Caco-2 (cell line): ENCODE data around the gene CLVS2. TPM values are rescaled to one million over a fixed set of nuclear protein-coding genes. Genes with fewer than 3 reads are reported as not detected.

Experiments
- BruUV-seq: library from RNA; stranded (reverse); fragments of 400-500 nt; replicated peaks from 2 replicates; lab custom pipeline; 2021; lab: Mats Ljungman, UMichigan
- CTCF ChIA-PET: fragments of 300-600 bp; sonication (Branson Sonifier 250); formaldehyde crosslinking; loops from one replicate; lab custom pipeline; 2022; ENCODE audit warnings: antibody characterized with exemption; lab: Charles Lee
- POLR2A ChIA-PET: fragments of 300-600 bp; sonication (Branson Sonifier 250); formaldehyde crosslinking; loops from one replicate; lab custom pipeline; 2022; ENCODE audit warnings: antibody characterized with exemption; lab: Charles Lee
- DNase-seq, 2 experiments: peaks; one replicate each; pipeline versions ENCODE4 v3.0.0 to v3.0.0-alpha.2; 2020 to 2022
- H3K27me3 ChIP-seq: replicated peaks from 2 replicates; pipeline ENCODE4 v1.6.0; 2011; ENCODE audit warnings: low read length; ENCODE audit not compliant: control insufficient read depth, insufficient read depth
- H3K36me3 ChIP-seq: 2 replicates; pipeline ENCODE4 v1.5.1; 2011; ENCODE audit warnings: low read length; ENCODE audit not compliant: control insufficient read depth, insufficient read depth
- H3K4me1 ChIP-seq: fragments of 250-450 bp; sonication (Bioruptor Pico); 2 replicates; pipeline ENCODE4 v1.5.1; 2020; ENCODE audit warnings: mild to moderate bottlenecking
- H3K4me3 ChIP-seq: 2 replicates; pipeline ENCODE4 v1.5.1; 2011; ENCODE audit warnings: low read depth, mild to moderate bottlenecking, control low read depth, low read length
- H3K9me3 ChIP-seq: fragments of 250-450 bp; sonication (Bioruptor Pico); 2 replicates; pipeline ENCODE4 v1.5.1; 2020; ENCODE audit warnings: mild to moderate bottlenecking, moderate library complexity
- H3K27ac Mint-ChIP-seq: one replicate; pipeline ENCODE4 v1.8.0; 2022; ENCODE audit warnings: mixed read lengths; ENCODE audit not compliant: unreplicated experiment
- H3K27me3 Mint-ChIP-seq: one replicate; pipeline ENCODE4 v1.8.0; 2022; ENCODE audit warnings: mixed read lengths; ENCODE audit not compliant: insufficient read depth, unreplicated experiment
- H3K36me3 Mint-ChIP-seq: one replicate; pipeline ENCODE4 v1.8.0; 2022; ENCODE audit warnings: mild to moderate bottlenecking, mixed read lengths; ENCODE audit not compliant: insufficient read depth, unreplicated experiment
- H3K4me1 Mint-ChIP-seq: one replicate; pipeline ENCODE4 v1.8.0; 2022; ENCODE audit warnings: low read depth, mixed read lengths; ENCODE audit not compliant: unreplicated experiment
- H3K4me3 Mint-ChIP-seq: one replicate; pipeline ENCODE4 v1.8.0; 2022; ENCODE audit warnings: mild to moderate bottlenecking, moderate library complexity, mixed read lengths; ENCODE audit not compliant: unreplicated experiment
- H3K9me3 Mint-ChIP-seq: one replicate; pipeline ENCODE4 v1.8.0; 2022; ENCODE audit warnings: mixed read lengths; ENCODE audit not compliant: unreplicated experiment
- CTCF ChIP-seq, 2 experiments: fragments of 200-600 bp in 1 of 2; IDR thresholded peaks; 1 replicate in 1 of 2; 2 replicates in 1 of 2; pipeline versions ENCODE4 v1.5.1 to v1.8.0; 2011 to 2022; ENCODE audit warnings: antibody characterized with exemption in 1 of 2, control low read depth in 1 of 2, inconsistent platforms in 1 of 2, low read depth in 1 of 2, low read length in 1 of 2, mild to moderate bottlenecking in 1 of 2, moderate library complexity in 1 of 2; ENCODE audit not compliant: insufficient read depth in 1 of 2, severe bottlenecking in 1 of 2, unreplicated experiment in 1 of 2
- intact Hi-C: fragments of 100-400 bp; cut with micrococcal nuclease; formaldehyde crosslinking; loops from one replicate; pipeline ENCODE4 v1.10.0; 2022; ENCODE audit not compliant: unreplicated experiment
- total RNA-seq: library from RNA; stranded (reverse); gene quantifications from 2 replicates; pipeline ENCODE4 v1.2.3, GENCODE V29; 2022

The CLVS2 gene
- total RNA-seq, 1 experiment from 2014 or later, result not detected

- Mint-ChIP-seq H3K27ac (no peak overlapping the region), H3K9me3 (no peaks in the 10 kb centered on the region), H3K27me3 (no peaks in the 10 kb centered on the region), H3K36me3 (no peaks in the 10 kb centered on the region), H3K4me3 (no peak overlapping the region), H3K4me1 (no peaks in the 10 kb centered on the region)
- no TSS peak for BruUV-seq
- intact Hi-C loops, result loop anchor here (1.0 to 5.0 kb wide), 2 partner anchors 87 to 224 kb away; no protein-coding TSS in a partner anchor
- Histone ChIP-seq H3K9me3 (no peaks in the 10 kb centered on the region), H3K27me3 (no peaks in the 10 kb centered on the region), H3K36me3 (no peaks in the 10 kb centered on the region), H3K4me3 (no peak overlapping the region), H3K4me1 (no peaks in the 10 kb centered on the region)
- no peak for DNase-seq
- ChIA-PET POLR2A (no interaction called here), CTCF (interaction anchor here (0.5 kb wide), 1 partner anchor 189 kb away, joined by 4 read pairs; no protein-coding TSS in a partner anchor)
- no peak for TF ChIP-seq CTCF (IDR thresholded peaks at IDR 0.05; ENCODE audit: insufficient read depth in 1 of 2, low read depth in 1 of 2, low read length in 1 of 2, severe bottlenecking in 1 of 2, unreplicated experiment in 1 of 2)
Observed at GRCh38 chr6:122956376-122956775, 39.7 kb upstream of the CLVS2 start.

- Mint-ChIP-seq H3K27me3 (no peaks in the 10 kb centered on the region), H3K9me3 (no peaks in the 10 kb centered on the region), H3K4me1 (no peaks in the 10 kb centered on the region), H3K36me3 (no peaks in the 10 kb centered on the region), H3K4me3 (no peak overlapping the region), H3K27ac (no peak overlapping the region)
- CTCF ChIA-PET, result no interaction called here
- intact Hi-C loops, result no loop called here
- Histone ChIP-seq H3K27me3 (no peaks in the 10 kb centered on the region), H3K36me3 (no peaks in the 10 kb centered on the region), H3K9me3 (no peaks in the 10 kb centered on the region), H3K4me3 (no peak overlapping the region), H3K4me1 (no peaks in the 10 kb centered on the region)
- POLR2A ChIA-PET, result no interaction called here
- no TSS peak for BruUV-seq
- TF ChIP-seq CTCF (IDR thresholded peaks at IDR 0.05; ENCODE audit: insufficient read depth in 1 of 2, low read depth in 1 of 2, low read length in 1 of 2, severe bottlenecking in 1 of 2, unreplicated experiment in 1 of 2), result no peak
- no peak for DNase-seq
Observed at GRCh38 chr6:122962000-122962624, 33.9 kb upstream of the CLVS2 start.

- H3K9me3 Mint-ChIP-seq, result no peaks in the 10 kb centered on the region
- intact Hi-C loops, result no loop called here
- no peaks in the 10 kb centered on the region for H3K4me1 Mint-ChIP-seq
- BruUV-seq, result no TSS peak
- no peaks in the 10 kb centered on the region for H3K36me3 Mint-ChIP-seq
- Histone ChIP-seq H3K9me3 (no peaks in the 10 kb centered on the region), H3K4me1 (no peaks in the 10 kb centered on the region), H3K36me3 (no peaks in the 10 kb centered on the region), H3K27me3 (no peaks in the 10 kb centered on the region), H3K4me3 (no peak overlapping the region)
- TF ChIP-seq CTCF (IDR thresholded peaks at IDR 0.05; ENCODE audit: insufficient read depth in 1 of 2, low read depth in 1 of 2, low read length in 1 of 2, severe bottlenecking in 1 of 2, unreplicated experiment in 1 of 2), result no peak
- no peak overlapping the region for H3K27ac Mint-ChIP-seq
- POLR2A ChIA-PET, result no interaction called here
- H3K27me3 Mint-ChIP-seq, result no peaks in the 10 kb centered on the region
- CTCF ChIA-PET, result no interaction called here
- no peak overlapping the region for H3K4me3 Mint-ChIP-seq
- DNase-seq, result no peak
Observed at GRCh38 chr6:122969999-122970533, 26.0 kb upstream of the CLVS2 start.
